CD14-positive monocyte (primary cell): ENCODE results near the gene SYNPO2. TPM values are rescaled to one million over a fixed set of nuclear protein-coding genes. Genes with fewer than 3 reads are reported as not detected.

Experiments
- DNase-seq, 3 donors: peaks; one replicate each; pipeline ENCODE4 v3.0.0-alpha.2; 2011 to 2022
- H2AFZ ChIP-seq: 2 replicates; pipeline ENCODE4 v1.6.0; 2012; ENCODE audit warnings: mild to moderate bottlenecking, low read depth, low read length, inconsistent platforms; ENCODE audit not compliant: insufficient read depth, poor library complexity, severe bottlenecking
- H3K27ac ChIP-seq, 2 donors: 1 replicate in 1 of 2; 2 replicates in 1 of 2; pipeline ENCODE4 v1.5.1; 2012 to 2013; ENCODE audit warnings: low read length in 2 of 2, control low read depth in 1 of 2, inconsistent platforms in 1 of 2, low read depth in 1 of 2, mild to moderate bottlenecking in 1 of 2
- H3K27me3 ChIP-seq, 2 donors: one replicate each; pipeline versions ENCODE4 v1.6.0 to v1.6.1; 2011 to 2013; ENCODE audit warnings: low read length in 2 of 2; ENCODE audit not compliant: control insufficient read depth in 2 of 2, insufficient read depth in 2 of 2
- H3K36me3 ChIP-seq, 2 donors: replicated peaks in 1 of 2; 1 replicate in 1 of 2; 2 replicates in 1 of 2; pipeline versions ENCODE4 v1.5.1 to v1.6.1; 2012 to 2013; ENCODE audit warnings: low read length in 2 of 2, control low read depth in 1 of 2, inconsistent platforms in 1 of 2, mild to moderate bottlenecking in 1 of 2; ENCODE audit not compliant: insufficient read depth in 2 of 2, control insufficient read depth in 1 of 2
- H3K4me1 ChIP-seq, 2 donors: 1 replicate in 1 of 2; 2 replicates in 1 of 2; pipeline versions ENCODE4 v1.5.1 to v1.6.1; 2012 to 2013; ENCODE audit warnings: low read length in 2 of 2, control low read depth in 1 of 2, inconsistent platforms in 1 of 2, mild to moderate bottlenecking in 1 of 2, moderate library complexity in 1 of 2; ENCODE audit not compliant: insufficient read depth in 2 of 2, control insufficient read depth in 1 of 2
- H3K4me2 ChIP-seq: replicated peaks from 2 replicates; pipeline ENCODE3; 2012; ENCODE audit warnings: low read length, moderate library complexity, mild to moderate bottlenecking; ENCODE audit not compliant: poor library complexity, severe bottlenecking; ENCODE audit errors: extremely low read depth
- H3K4me3 ChIP-seq, 3 experiments: fragments of 200-600 bp in 1 of 3; sonication (generic) in 1 of 3; replicated peaks in 1 of 3; 1 replicate in 2 of 3; 2 replicates in 1 of 3; pipeline ENCODE4 v1.5.1; 2011 to 2013; ENCODE audit warnings: low read length in 3 of 3, mild to moderate bottlenecking in 3 of 3, control low read depth in 2 of 3, low read depth in 2 of 3, inconsistent platforms in 1 of 3, moderate library complexity in 1 of 3
- H3K79me2 ChIP-seq: 2 replicates; pipeline ENCODE4 v1.6.0; 2012; ENCODE audit warnings: mild to moderate bottlenecking, control low read depth, inconsistent platforms, low read length, moderate library complexity; ENCODE audit not compliant: insufficient read depth
- H3K9ac ChIP-seq: 2 replicates; pipeline ENCODE4 v1.6.0; 2017; ENCODE audit warnings: low read length, mild to moderate bottlenecking; ENCODE audit not compliant: insufficient read depth, poor library complexity, severe bottlenecking
- H3K9me3 ChIP-seq, 2 donors: replicated peaks in 1 of 2; 1 replicate in 1 of 2; 2 replicates in 1 of 2; pipeline versions ENCODE4 v1.5.1 to v1.6.1; 2012 to 2013; ENCODE audit warnings: low read length in 2 of 2, control low read depth in 1 of 2; ENCODE audit not compliant: control insufficient read depth in 1 of 2, insufficient read depth in 1 of 2
- H4K20me1 ChIP-seq: 2 replicates; pipeline ENCODE4 v1.6.0; 2012; ENCODE audit warnings: mild to moderate bottlenecking, low read length, control low read depth, moderate library complexity; ENCODE audit not compliant: insufficient read depth
- H3K27ac Mint-ChIP-seq, 7 donors: one replicate each; pipeline ENCODE4 v1.8.0; 2020; ENCODE audit warnings: mild to moderate bottlenecking in 7 of 7, mixed read lengths in 7 of 7, moderate library complexity in 6 of 7, inconsistent platforms in 2 of 7
- H3K27me3 Mint-ChIP-seq, 3 donors: one replicate each; pipeline ENCODE4 v1.8.0; 2021 to 2022; ENCODE audit warnings: low read depth in 3 of 3, mild to moderate bottlenecking in 3 of 3, mixed read lengths in 3 of 3, moderate library complexity in 3 of 3, inconsistent platforms in 1 of 3
- H3K36me3 Mint-ChIP-seq, 2 donors: one replicate each; pipeline ENCODE4 v1.8.0; 2020; ENCODE audit warnings: mixed read lengths in 2 of 2, inconsistent platforms in 1 of 2, mild to moderate bottlenecking in 1 of 2
- H3K4me1 Mint-ChIP-seq: one replicate; pipeline ENCODE4 v1.8.0; 2020; ENCODE audit warnings: mild to moderate bottlenecking, mixed read lengths
- H3K4me3 Mint-ChIP-seq, 2 donors: one replicate each; pipeline ENCODE4 v1.8.0; 2020; ENCODE audit warnings: mild to moderate bottlenecking in 2 of 2, mixed read lengths in 2 of 2, moderate library complexity in 1 of 2
- H3K9me3 Mint-ChIP-seq, 7 donors: one replicate each; pipeline ENCODE4 v1.8.0; 2020 to 2022; ENCODE audit warnings: mixed read lengths in 7 of 7, mild to moderate bottlenecking in 6 of 7, moderate library complexity in 6 of 7, inconsistent platforms in 2 of 7
- WGBS: methylation state at CpG from one replicate; pipeline ENCODE4 v1.1.5; 2013; ENCODE audit warnings: missing lambda C conversion rate; ENCODE audit not compliant: insufficient coverage; 5-methylcytosine and 5-hydroxymethylcytosine counted together
- intact Hi-C, 2 donors: fragments of 100-400 bp; cut with micrococcal nuclease; formaldehyde crosslinking; loops; one replicate each; pipeline versions ENCODE4 v1.15.0 to v1.15.1; 2023
- polyA plus RNA-seq, 3 donors: library from polyadenylated mRNA; depleted of rRNA in 1 of 3; unstranded in 2 of 3; stranded (reverse) in 1 of 3; fragments of 300-500 nt in 2 of 3; fragments of >200 nt in 1 of 3; fragmentation: Illumina TruSeq in 2 of 3; gene quantifications; 1 replicate in 2 of 3; 2 replicates in 1 of 3; pipeline ENCODE4 v1.2.3, GENCODE V29; 2012 to 2021
- TF ChIP-seq, protein P1 (sequence below): fragments of 200-600 bp; IDR thresholded peaks from one replicate; pipeline ENCODE4 v1.8.0; 2022; ENCODE audit warnings: antibody characterized with exemption, mild to moderate bottlenecking

SYNPO2 gene
- polyA plus RNA-seq, 3 donors = 0.04 TPM; not detected in 2

DNA sequence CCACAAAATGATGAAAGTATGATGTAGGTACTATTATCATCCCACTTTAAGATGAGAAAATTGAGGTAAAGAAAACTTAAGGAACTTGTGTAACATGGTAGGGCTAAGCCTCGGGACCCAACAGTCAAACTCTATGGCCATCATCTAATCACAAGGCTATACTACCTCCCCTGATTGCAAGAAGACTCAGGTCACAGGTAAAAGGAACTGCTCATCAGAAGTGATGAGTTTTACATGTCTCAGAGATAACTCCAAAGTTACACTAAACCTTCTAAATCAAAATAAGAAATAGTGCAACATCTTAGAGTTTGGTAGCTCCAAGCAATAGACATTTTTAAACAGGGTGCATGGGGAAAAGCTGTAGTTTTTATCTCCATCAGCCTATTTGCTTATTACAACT lies 150.5 kb downstream of the SYNPO2 start:
- Mint-ChIP-seq H3K36me3 (no peaks in the 10 kb centered on the region), H3K27me3 (no peaks in the 10 kb centered on the region), H3K4me1 (peaks cover 18% of the 10 kb centered on the region), H3K27ac (peak overlapping the region in 2 of 7 donors; percentile 33 to 85), H3K4me3 (no peak overlapping the region), H3K9me3 (no peaks in the 10 kb centered on the region)
- no peak overlapping the region for H2AFZ ChIP-seq
- H3K4me3 ChIP-seq = no peak overlapping the region
- no peaks in the 10 kb centered on the region for H3K9me3 ChIP-seq
- H4K20me1 ChIP-seq = no peaks in the 10 kb centered on the region
- DNase-seq = no peak
- H3K9ac ChIP-seq = no peak overlapping the region
- H3K4me2 ChIP-seq = no peak overlapping the region
- H3K4me1 ChIP-seq = peaks cover 15% of the 10 kb centered on the region in 2 donors
- no peaks in the 10 kb centered on the region for H3K79me2 ChIP-seq
- H3K27me3 ChIP-seq = no peaks in the 10 kb centered on the region
- no peaks in the 10 kb centered on the region for H3K36me3 ChIP-seq
- TF ChIP-seq, protein P1, sequence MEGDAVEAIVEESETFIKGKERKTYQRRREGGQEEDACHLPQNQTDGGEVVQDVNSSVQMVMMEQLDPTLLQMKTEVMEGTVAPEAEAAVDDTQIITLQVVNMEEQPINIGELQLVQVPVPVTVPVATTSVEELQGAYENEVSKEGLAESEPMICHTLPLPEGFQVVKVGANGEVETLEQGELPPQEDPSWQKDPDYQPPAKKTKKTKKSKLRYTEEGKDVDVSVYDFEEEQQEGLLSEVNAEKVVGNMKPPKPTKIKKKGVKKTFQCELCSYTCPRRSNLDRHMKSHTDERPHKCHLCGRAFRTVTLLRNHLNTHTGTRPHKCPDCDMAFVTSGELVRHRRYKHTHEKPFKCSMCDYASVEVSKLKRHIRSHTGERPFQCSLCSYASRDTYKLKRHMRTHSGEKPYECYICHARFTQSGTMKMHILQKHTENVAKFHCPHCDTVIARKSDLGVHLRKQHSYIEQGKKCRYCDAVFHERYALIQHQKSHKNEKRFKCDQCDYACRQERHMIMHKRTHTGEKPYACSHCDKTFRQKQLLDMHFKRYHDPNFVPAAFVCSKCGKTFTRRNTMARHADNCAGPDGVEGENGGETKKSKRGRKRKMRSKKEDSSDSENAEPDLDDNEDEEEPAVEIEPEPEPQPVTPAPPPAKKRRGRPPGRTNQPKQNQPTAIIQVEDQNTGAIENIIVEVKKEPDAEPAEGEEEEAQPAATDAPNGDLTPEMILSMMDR = no peak
- intact Hi-C loops = no loop called here
- no CpG with 5 or more reads among the region's 1 CpG for WGBS
- H3K27ac ChIP-seq = no peak overlapping the region

GRCh38 chr4:119039779-119040178 lies 151.1 kb downstream of the SYNPO2 start:
- H4K20me1 ChIP-seq = no peaks in the 10 kb centered on the region
- intact Hi-C loops = loop anchor here in 1 of 2 donors (5.0 to 10.0 kb wide), 2 partner anchors 85 to 248 kb away; no protein-coding TSS in a partner anchor
- DNase-seq = no peak
- peak overlapping the region; percentile 0 for H2AFZ ChIP-seq
- no peak overlapping the region for H3K4me3 ChIP-seq
- no peaks in the 10 kb centered on the region for H3K27me3 ChIP-seq
- H3K36me3 ChIP-seq = no peaks in the 10 kb centered on the region
- no peaks in the 10 kb centered on the region for H3K9me3 Mint-ChIP-seq
- no peaks in the 10 kb centered on the region for H3K9me3 ChIP-seq
- peaks cover 15% of the 10 kb centered on the region in 2 donors for H3K4me1 ChIP-seq
- no peak overlapping the region for H3K27ac Mint-ChIP-seq
- H3K27ac ChIP-seq = no peak overlapping the region
- no peak overlapping the region for H3K4me3 Mint-ChIP-seq
- no peak overlapping the region for H3K4me2 ChIP-seq
- TF ChIP-seq, protein P1 = no peak
- H3K27me3 Mint-ChIP-seq = no peaks in the 10 kb centered on the region
- no peak overlapping the region for H3K9ac ChIP-seq
- H3K36me3 Mint-ChIP-seq = no peaks in the 10 kb centered on the region
- H3K79me2 ChIP-seq = no peaks in the 10 kb centered on the region
- no CpG with 5 or more reads among the region's 4 CpGs for WGBS
- H3K4me1 Mint-ChIP-seq = peaks cover 18% of the 10 kb centered on the region
